ENCODE measurements around the gene OCEL1.

GRCh38 chr19:17209126-17210036 is 16.6 kb upstream of the OCEL1 start:
- TF ChIP-seq, protein P1, sequence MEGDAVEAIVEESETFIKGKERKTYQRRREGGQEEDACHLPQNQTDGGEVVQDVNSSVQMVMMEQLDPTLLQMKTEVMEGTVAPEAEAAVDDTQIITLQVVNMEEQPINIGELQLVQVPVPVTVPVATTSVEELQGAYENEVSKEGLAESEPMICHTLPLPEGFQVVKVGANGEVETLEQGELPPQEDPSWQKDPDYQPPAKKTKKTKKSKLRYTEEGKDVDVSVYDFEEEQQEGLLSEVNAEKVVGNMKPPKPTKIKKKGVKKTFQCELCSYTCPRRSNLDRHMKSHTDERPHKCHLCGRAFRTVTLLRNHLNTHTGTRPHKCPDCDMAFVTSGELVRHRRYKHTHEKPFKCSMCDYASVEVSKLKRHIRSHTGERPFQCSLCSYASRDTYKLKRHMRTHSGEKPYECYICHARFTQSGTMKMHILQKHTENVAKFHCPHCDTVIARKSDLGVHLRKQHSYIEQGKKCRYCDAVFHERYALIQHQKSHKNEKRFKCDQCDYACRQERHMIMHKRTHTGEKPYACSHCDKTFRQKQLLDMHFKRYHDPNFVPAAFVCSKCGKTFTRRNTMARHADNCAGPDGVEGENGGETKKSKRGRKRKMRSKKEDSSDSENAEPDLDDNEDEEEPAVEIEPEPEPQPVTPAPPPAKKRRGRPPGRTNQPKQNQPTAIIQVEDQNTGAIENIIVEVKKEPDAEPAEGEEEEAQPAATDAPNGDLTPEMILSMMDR (IDR thresholded peaks at IDR 0.05; ENCODE audit: low read length) = no peak
- TF ChIP-seq EZH2 (IDR thresholded peaks at IDR 0.05; ENCODE audit: borderline replicate concordance, low read length) = no peak

Data from OCI-LY1 (cell line).